H9 (cell line): ENCODE data around the gene RASA4B. TPM values are rescaled to one million over a fixed set of nuclear protein-coding genes. Genes with fewer than 3 reads are reported as not detected.
"Not testable (repeated sequence)": the region's sequence is repeated elsewhere in the genome, so short reads cannot be mapped to it uniquely, and the experiment has no call there.

Source experiments
- DNase-seq: peaks from one replicate; pipeline ENCODE4 v3.0.0-alpha.2; 2017
- H2AFZ ChIP-seq: one replicate; pipeline ENCODE4 v1.6.1; 2013; ENCODE audit warnings: mild to moderate bottlenecking, low read length, control low read depth, moderate library complexity
- H2AK5ac ChIP-seq: 2 replicates; pipeline ENCODE4 v1.6.1; 2013; ENCODE audit warnings: low read length, control low read depth, mixed read lengths; ENCODE audit not compliant: insufficient read length
- H2BK120ac ChIP-seq: one replicate; pipeline ENCODE4 v1.6.1; 2013; ENCODE audit warnings: low read depth, mild to moderate bottlenecking, low read length, control low read depth, inconsistent platforms; ENCODE audit not compliant: poor library complexity, severe bottlenecking
- H2BK12ac ChIP-seq: 2 replicates; pipeline ENCODE4 v1.6.1; 2013; ENCODE audit warnings: low read length, control low read depth, mixed read lengths, low read depth; ENCODE audit not compliant: insufficient read length
- H2BK15ac ChIP-seq: 2 replicates; pipeline ENCODE4 v1.6.1; 2013; ENCODE audit warnings: low read depth, low read length, control low read depth
- H2BK20ac ChIP-seq: one replicate; pipeline ENCODE4 v1.6.1; 2013; ENCODE audit warnings: low read depth, mild to moderate bottlenecking, low read length, control low read depth, inconsistent platforms; ENCODE audit not compliant: poor library complexity, severe bottlenecking
- H2BK5ac ChIP-seq: 2 replicates; pipeline ENCODE4 v1.6.1; 2013; ENCODE audit warnings: low read length, control low read depth, mixed read lengths; ENCODE audit not compliant: insufficient read length
- H3K14ac ChIP-seq: 2 replicates; pipeline ENCODE4 v1.6.1; 2013; ENCODE audit warnings: low read length, control low read depth; ENCODE audit not compliant: insufficient read depth
- H3K18ac ChIP-seq: 2 replicates; pipeline ENCODE4 v1.6.1; 2013; ENCODE audit warnings: low read depth, mild to moderate bottlenecking, mixed read lengths, low read length, control low read depth; ENCODE audit not compliant: insufficient read length
- H3K23ac ChIP-seq: 2 replicates; pipeline ENCODE4 v1.6.1; 2013; ENCODE audit warnings: low read length, control low read depth, mixed read lengths, low read depth; ENCODE audit not compliant: insufficient read length
- H3K23me2 ChIP-seq: 2 replicates; pipeline ENCODE4 v1.6.1; 2013; ENCODE audit warnings: low read depth, mild to moderate bottlenecking, mixed read lengths, low read length, control low read depth; ENCODE audit not compliant: insufficient read length, poor library complexity, severe bottlenecking
- H3K27ac ChIP-seq: 2 replicates; pipeline ENCODE4 v1.5.1; 2013; ENCODE audit warnings: low read length, control low read depth, mixed read lengths, low read depth; ENCODE audit not compliant: insufficient read length
- H3K27me3 ChIP-seq: 2 replicates; pipeline ENCODE4 v1.6.1; 2013; ENCODE audit warnings: low read length, control low read depth, inconsistent platforms; ENCODE audit not compliant: insufficient read depth
- H3K4ac ChIP-seq: 2 replicates; pipeline ENCODE4 v1.6.1; 2013; ENCODE audit warnings: low read depth, mild to moderate bottlenecking, control low read depth, inconsistent platforms, low read length, moderate library complexity
- H3K4me1 ChIP-seq: 2 replicates; pipeline ENCODE4 v1.6.1; 2013; ENCODE audit warnings: low read length, control low read depth, inconsistent platforms; ENCODE audit not compliant: insufficient read depth
- H3K4me2 ChIP-seq: 2 replicates; pipeline ENCODE4 v1.6.1; 2013; ENCODE audit warnings: low read length, control low read depth, mixed read lengths; ENCODE audit not compliant: insufficient read length, insufficient read depth
- H3K56ac ChIP-seq: 2 replicates; pipeline ENCODE4 v1.6.1; 2013; ENCODE audit warnings: low read depth, mild to moderate bottlenecking, mixed read lengths, low read length, control low read depth; ENCODE audit not compliant: insufficient read length
- H3K79me1 ChIP-seq: 2 replicates; pipeline ENCODE4 v1.6.1; 2013; ENCODE audit warnings: low read depth, mild to moderate bottlenecking, moderate library complexity, low read length, control low read depth, inconsistent platforms; ENCODE audit not compliant: insufficient read depth, poor library complexity, severe bottlenecking
- H3K79me2 ChIP-seq: 2 replicates; pipeline ENCODE4 v1.6.1; 2013; ENCODE audit warnings: low read length, control low read depth, inconsistent platforms; ENCODE audit not compliant: insufficient read depth
- H3K9ac ChIP-seq: 2 replicates; pipeline ENCODE4 v1.6.1; 2013; ENCODE audit warnings: low read length, control low read depth, mixed read lengths; ENCODE audit not compliant: insufficient read length; ENCODE audit errors: extremely low read depth
- H3K9me3 ChIP-seq: one replicate; pipeline ENCODE4 v1.6.1; 2013; ENCODE audit warnings: low read depth, low read length, inconsistent platforms; ENCODE audit not compliant: control insufficient read depth
- H3T11ph ChIP-seq: one replicate; pipeline ENCODE4 v1.6.1; 2013; ENCODE audit warnings: mild to moderate bottlenecking, low read length, control low read depth, inconsistent platforms
- H4K20me1 ChIP-seq: one replicate; pipeline ENCODE4 v1.6.1; 2013; ENCODE audit not compliant: control insufficient read depth, insufficient read length, insufficient read depth
- H4K5ac ChIP-seq: 2 replicates; pipeline ENCODE4 v1.6.1; 2013; ENCODE audit warnings: low read depth, mild to moderate bottlenecking, mixed read lengths, low read length, control low read depth; ENCODE audit not compliant: insufficient read length
- H4K8ac ChIP-seq: replicated peaks from 2 replicates; pipeline ENCODE4 v1.6.1; 2013; ENCODE audit warnings: low read length, control low read depth, mixed read lengths, low read depth; ENCODE audit not compliant: insufficient read length
- H4K91ac ChIP-seq: 2 replicates; pipeline ENCODE4 v1.6.1; 2013; ENCODE audit warnings: low read depth, mild to moderate bottlenecking, moderate library complexity, mixed read lengths, low read length, control low read depth; ENCODE audit not compliant: insufficient read length
- H3K27ac Mint-ChIP-seq, 3 experiments: 2 replicates in 2 of 3; 3 replicates in 1 of 3; pipeline ENCODE4 v1.8.0; 2020 to 2021; ENCODE audit warnings: mixed read lengths in 3 of 3, mild to moderate bottlenecking in 1 of 3, moderate library complexity in 1 of 3
- H3K27me3 Mint-ChIP-seq: 2 replicates; pipeline ENCODE4 v1.8.0; 2021; ENCODE audit warnings: low read depth, mild to moderate bottlenecking, moderate library complexity, mixed read lengths
- H3K36me3 Mint-ChIP-seq, 3 experiments: 2 replicates in 2 of 3; 3 replicates in 1 of 3; pipeline ENCODE4 v1.8.0; 2020 to 2021; ENCODE audit warnings: low read depth in 3 of 3, mixed read lengths in 3 of 3; ENCODE audit not compliant: insufficient read depth in 1 of 3
- H3K4me1 Mint-ChIP-seq, 2 experiments: 2 replicates each; pipeline ENCODE4 v1.8.0; 2020; ENCODE audit warnings: mixed read lengths in 2 of 2
- H3K4me3 Mint-ChIP-seq, 2 experiments: 2 replicates in 1 of 2; 3 replicates in 1 of 2; pipeline ENCODE4 v1.8.0; 2020 to 2021; ENCODE audit warnings: mild to moderate bottlenecking in 2 of 2, mixed read lengths in 2 of 2, moderate library complexity in 1 of 2
- H3K9me3 Mint-ChIP-seq, 2 experiments: 2 replicates in 1 of 2; 3 replicates in 1 of 2; pipeline ENCODE4 v1.8.0; 2020; ENCODE audit warnings: mild to moderate bottlenecking in 2 of 2, mixed read lengths in 2 of 2, moderate library complexity in 1 of 2
- WGBS: extraction: QIAGEN DNeasy Blood & Tissue Kit; methylation state at CpG from one replicate; pipeline ENCODE4 v1.1.7; 2013; ENCODE audit warnings: missing lambda C conversion rate, low lambda C conversion rate, mixed read lengths; ENCODE audit not compliant: insufficient read length; ENCODE audit errors: extremely low coverage; 5-methylcytosine and 5-hydroxymethylcytosine counted together
- total RNA-seq: library from RNA; stranded (reverse); gene quantifications from 2 replicates; pipeline ENCODE4 v1.2.1, GENCODE V29; 2021

Gene RASA4B
- total RNA-seq, 1 experiment from 2014 or later = 3.7 TPM

DNA sequence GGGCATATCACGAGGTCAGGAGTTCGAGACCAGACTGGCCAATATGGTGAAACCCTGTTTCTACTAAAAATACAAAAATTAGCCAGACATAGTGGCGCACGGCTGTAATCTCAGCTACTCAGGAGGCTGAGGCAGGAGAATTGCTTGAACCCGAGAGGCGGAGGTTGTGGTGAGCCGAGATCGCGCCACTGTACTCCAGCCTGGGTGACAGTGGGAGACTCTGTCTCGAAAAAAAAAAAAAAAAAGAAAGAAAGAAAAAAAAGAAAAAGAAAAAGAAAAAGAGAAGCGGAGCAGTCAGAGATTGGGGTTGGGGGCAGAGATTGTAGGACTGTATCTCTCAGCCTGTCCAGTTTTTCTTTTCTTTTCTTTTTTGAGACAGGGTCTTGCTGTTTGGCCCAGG lies 25.2 kb upstream of the RASA4B start:
- not testable (repeated sequence) for H3K36me3 Mint-ChIP-seq, H4K91ac ChIP-seq, H3K14ac ChIP-seq, H3K27me3 ChIP-seq, H3K27me3 Mint-ChIP-seq, H2BK120ac ChIP-seq, H2BK15ac ChIP-seq, H4K8ac ChIP-seq, H3K27ac ChIP-seq, H3K4ac ChIP-seq, H3T11ph ChIP-seq, H3K4me1 Mint-ChIP-seq, H3K4me1 ChIP-seq, H3K18ac ChIP-seq, H3K56ac ChIP-seq, H3K23ac ChIP-seq, H4K5ac ChIP-seq, H2BK5ac ChIP-seq, H2AFZ ChIP-seq, DNase-seq, H3K9ac ChIP-seq, H3K4me2 ChIP-seq, H3K23me2 ChIP-seq, H2BK20ac ChIP-seq, H2BK12ac ChIP-seq, H4K20me1 ChIP-seq, H3K79me2 ChIP-seq, H3K4me3 Mint-ChIP-seq, H3K9me3 Mint-ChIP-seq, H3K27ac Mint-ChIP-seq, H2AK5ac ChIP-seq, H3K79me1 ChIP-seq, H3K9me3 ChIP-seq
- WGBS = no CpG with 5 or more reads among the region's 11 CpGs

DNA sequence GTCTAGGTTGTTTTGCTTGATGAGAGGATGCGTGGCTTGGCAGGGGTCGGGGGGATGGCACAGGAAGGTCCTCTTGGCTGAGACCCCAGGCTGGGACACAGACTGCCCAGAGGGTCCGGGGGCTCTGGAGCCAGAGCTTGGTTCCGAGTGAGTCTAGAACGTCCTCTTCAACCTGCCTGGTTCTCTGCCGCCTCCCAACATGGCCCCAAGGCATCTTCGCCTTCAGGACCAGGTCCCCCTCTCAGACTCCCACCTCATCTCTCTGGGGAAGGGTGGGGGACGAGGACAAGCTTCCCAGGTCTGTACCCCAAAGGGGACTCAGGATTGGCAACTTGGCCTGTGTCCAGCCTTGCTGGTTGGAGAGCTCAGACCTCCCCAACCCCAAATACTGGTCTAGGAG lies 24.5 kb upstream of the RASA4B start:
- not testable (repeated sequence) for H3K4me1 Mint-ChIP-seq, H2BK12ac ChIP-seq, H3K9ac ChIP-seq, H3K14ac ChIP-seq, H2AK5ac ChIP-seq, DNase-seq, H3K4ac ChIP-seq, H3K36me3 Mint-ChIP-seq, H3K27me3 ChIP-seq, H3K23me2 ChIP-seq, H3T11ph ChIP-seq, H2BK5ac ChIP-seq, H4K20me1 ChIP-seq, H3K9me3 ChIP-seq, H3K27ac ChIP-seq, H3K27me3 Mint-ChIP-seq, H3K27ac Mint-ChIP-seq, H2BK20ac ChIP-seq, H4K5ac ChIP-seq, H3K4me1 ChIP-seq, H3K9me3 Mint-ChIP-seq, H2BK15ac ChIP-seq, H2AFZ ChIP-seq, H3K23ac ChIP-seq, H4K91ac ChIP-seq, H4K8ac ChIP-seq, H3K79me2 ChIP-seq, H3K4me3 Mint-ChIP-seq, H3K18ac ChIP-seq, H3K56ac ChIP-seq, H2BK120ac ChIP-seq, H3K4me2 ChIP-seq, H3K79me1 ChIP-seq
- no CpG with 5 or more reads among the region's 8 CpGs for WGBS
